HEK293T (cell line): ENCODE measurements around the gene RASL10A.

Experiments
- ARNT ChIP-seq: fragments of 450-650 bp; IDR thresholded peaks from 2 replicates; pipeline ENCODE4 v1.6.1; 2017; ENCODE audit warnings: mild to moderate bottlenecking
- BHLHE40 ChIP-seq: fragments of 450-650 bp; IDR thresholded peaks from 2 replicates; pipeline ENCODE4 v1.6.1; 2016; ENCODE audit warnings: mild to moderate bottlenecking, moderate library complexity, borderline replicate concordance
- CTBP1 ChIP-seq: fragments of 450-650 bp; IDR thresholded peaks from 2 replicates; pipeline ENCODE4 v1.6.1; 2016; ENCODE audit warnings: borderline replicate concordance
- FOXA1 ChIP-seq: fragments of 450-650 bp; IDR thresholded peaks from 2 replicates; pipeline ENCODE4 v1.6.1; 2016; ENCODE audit warnings: mild to moderate bottlenecking
- FOXK2 ChIP-seq: fragments of 450-650 bp; IDR thresholded peaks from 2 replicates; pipeline ENCODE4 v1.6.1; 2016; ENCODE audit warnings: mild to moderate bottlenecking
- L3MBTL2 ChIP-seq: fragments of 450-650 bp; conservative IDR thresholded peaks from 2 replicates; pipeline ENCODE4 v1.6.1; 2016; ENCODE audit warnings: mild to moderate bottlenecking
- NFRKB ChIP-seq: fragments of 450-650 bp; IDR thresholded peaks from 2 replicates; pipeline ENCODE4 v1.6.1; 2016; ENCODE audit warnings: mild to moderate bottlenecking, moderate library complexity
- PKNOX1 ChIP-seq: fragments of 450-650 bp; IDR thresholded peaks from 2 replicates; pipeline ENCODE4 v1.6.1; 2016
- SP1 ChIP-seq: fragments of 450-650 bp; IDR thresholded peaks from 2 replicates; pipeline ENCODE4 v1.6.1; 2017
- SUZ12 ChIP-seq: fragments of 450-650 bp; IDR thresholded peaks from 2 replicates; pipeline ENCODE4 v1.6.1; 2016; ENCODE audit warnings: mild to moderate bottlenecking
- ZNF384 ChIP-seq: fragments of 450-650 bp; IDR thresholded peaks from 2 replicates; pipeline ENCODE4 v1.6.1; 2016

- no peak for TF ChIP-seq ZNF384
- TF ChIP-seq SP1 = no peak
- TF ChIP-seq SUZ12 = no peak
- TF ChIP-seq ARNT = no peak
- no peak for TF ChIP-seq BHLHE40
- TF ChIP-seq PKNOX1 = no peak
- no peak for TF ChIP-seq NFRKB
- no peak for TF ChIP-seq L3MBTL2
- TF ChIP-seq CTBP1 = no peak
- TF ChIP-seq FOXA1 = no peak
- TF ChIP-seq FOXK2 = no peak
Measured at GRCh38 chr22:29329581-29329980, 14.1 kb upstream of the RASL10A start.
